HG03095 (cell line): ENCODE measurements around the gene ZMIZ1.

Experiments used
- ATAC-seq: cut with Tn5 transposase; IDR thresholded peaks from one replicate; pipeline ENCODE4 v1.9.1; 2021; ENCODE audit warnings: moderate library complexity; ENCODE audit not compliant: unreplicated experiment

Gene ZMIZ1

DNA sequence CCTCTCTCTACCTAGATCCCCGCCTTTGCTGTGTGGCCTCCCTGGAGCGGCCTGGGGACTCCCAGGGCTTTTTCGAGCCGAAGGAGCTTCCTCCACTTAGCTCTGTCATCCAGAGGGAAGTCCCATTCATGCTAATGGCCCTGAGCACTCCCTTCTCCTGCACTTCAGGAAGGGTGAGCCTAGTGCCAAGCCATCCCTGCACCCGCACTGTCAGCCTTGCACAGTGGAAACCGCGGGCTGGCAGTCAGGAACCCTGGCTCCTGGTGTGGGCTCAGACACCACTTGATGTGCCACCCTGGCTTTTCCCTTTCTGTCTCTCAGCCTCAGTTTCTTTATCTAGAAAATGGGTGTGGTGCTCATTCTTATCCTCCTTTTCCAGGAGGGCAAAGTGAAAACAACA is 131.6 kb downstream of the ZMIZ1 start:
- ATAC-seq, result no peak

DNA sequence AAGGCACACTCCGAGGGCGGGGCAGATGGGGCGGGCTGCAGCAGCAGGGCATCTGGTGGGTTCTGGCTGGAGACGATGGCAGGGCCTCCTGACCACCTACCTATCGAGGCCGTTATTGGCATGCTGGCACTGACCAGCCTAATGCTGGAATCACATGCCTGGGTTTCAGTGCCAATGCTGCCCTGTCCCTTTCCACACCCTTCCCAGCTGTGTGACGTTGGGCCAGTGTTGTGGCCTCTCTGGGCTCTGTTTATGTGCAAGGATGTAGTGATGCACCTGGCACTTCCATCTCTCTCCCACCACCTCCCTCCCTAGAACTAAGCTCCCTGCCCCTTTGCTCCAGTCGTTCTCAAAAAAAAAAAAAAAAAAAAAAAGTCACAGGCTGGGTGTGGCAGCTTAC is 132.9 kb downstream of the ZMIZ1 start:
- ATAC-seq, result no peak

DNA sequence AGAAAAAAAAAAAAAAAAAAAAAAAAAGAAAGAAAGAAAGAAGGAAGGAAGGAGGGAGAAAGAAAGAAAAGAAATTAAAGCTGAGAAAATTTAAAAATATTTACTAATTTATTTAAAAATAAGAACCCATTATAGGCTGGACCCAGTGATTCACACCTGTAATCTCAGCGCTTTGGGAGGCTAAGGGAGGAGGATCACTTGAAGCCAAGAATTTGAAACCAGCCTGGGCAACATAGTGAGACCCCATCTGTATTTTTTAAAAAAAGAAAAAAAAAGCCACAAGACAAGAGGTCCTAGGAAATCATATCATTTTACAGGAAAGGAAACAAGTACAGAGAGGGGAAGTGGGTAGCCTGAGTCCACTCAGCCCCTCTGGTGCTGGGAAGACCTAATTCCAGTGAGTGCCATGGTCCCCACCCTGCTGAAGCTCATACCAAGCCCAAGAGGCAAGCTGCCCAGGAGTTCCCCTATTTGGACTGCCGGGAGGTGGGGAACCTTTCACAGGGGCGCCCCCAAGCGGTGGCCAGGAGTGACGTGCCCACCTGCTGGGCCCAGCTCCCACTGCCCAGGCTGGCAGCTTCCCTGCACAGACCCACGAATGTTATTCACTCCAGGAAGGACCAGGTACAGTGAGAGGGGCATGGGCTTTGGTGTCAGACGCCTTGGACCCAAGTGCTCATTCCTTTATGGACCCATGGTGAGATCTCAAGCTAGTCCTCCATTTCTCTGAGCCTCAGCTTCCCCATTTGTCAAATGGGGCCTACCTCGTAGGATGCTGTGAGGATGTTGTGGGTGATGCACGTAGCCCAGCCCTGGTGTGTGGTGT is 133.6 kb downstream of the ZMIZ1 start:
- no peak for ATAC-seq

DNA sequence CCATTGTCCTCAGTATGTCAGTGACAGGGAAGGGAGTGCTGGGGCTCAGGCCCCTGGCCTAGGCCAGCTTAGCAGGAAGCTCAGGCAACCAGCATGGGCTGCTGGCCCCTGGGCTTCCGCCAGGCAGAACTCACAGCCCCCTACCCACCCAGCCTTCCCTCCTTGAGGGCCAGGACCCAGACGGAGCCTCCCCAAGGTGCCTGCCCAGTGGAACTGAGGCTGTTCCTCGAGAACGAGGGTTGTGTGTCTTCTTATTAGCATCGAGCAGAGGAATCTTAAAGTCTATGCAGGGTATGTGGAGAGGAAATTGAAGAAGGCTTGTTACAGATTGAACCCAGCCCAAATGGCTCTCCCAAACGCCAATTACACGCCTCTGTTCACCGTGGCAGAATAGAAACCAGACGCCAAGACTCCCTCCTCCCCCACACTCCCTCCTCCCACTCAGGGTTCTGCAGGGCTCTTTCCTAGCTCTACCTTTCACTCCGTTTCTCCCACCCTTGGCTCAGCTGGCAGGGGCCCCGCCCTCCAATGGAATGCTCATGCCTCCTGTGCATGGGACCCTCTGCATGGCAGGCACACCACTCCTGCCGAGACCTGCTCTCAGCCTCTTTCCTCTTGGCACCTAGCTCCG is 134.4 kb downstream of the ZMIZ1 start:
- no peak for ATAC-seq

DNA sequence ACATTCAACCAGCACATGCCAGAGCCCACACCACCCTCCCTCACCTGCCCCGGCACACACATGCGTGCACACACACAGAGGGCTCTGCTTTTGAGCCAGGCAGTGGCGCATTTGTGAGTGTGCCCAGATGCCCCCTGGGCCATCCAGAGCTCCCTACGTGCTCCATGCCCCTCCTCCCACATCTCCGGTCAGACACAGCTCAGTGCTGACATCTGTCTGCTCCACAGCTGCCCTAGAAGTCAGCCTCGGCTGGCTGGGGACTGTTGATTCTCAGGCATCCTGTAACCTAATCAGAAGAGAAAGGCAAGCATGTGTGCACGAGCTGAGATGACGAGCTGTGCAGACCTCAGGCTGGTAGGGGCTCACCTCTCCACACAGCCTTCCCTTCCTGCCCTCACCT is 135.1 kb downstream of the ZMIZ1 start:
- no peak for ATAC-seq

DNA sequence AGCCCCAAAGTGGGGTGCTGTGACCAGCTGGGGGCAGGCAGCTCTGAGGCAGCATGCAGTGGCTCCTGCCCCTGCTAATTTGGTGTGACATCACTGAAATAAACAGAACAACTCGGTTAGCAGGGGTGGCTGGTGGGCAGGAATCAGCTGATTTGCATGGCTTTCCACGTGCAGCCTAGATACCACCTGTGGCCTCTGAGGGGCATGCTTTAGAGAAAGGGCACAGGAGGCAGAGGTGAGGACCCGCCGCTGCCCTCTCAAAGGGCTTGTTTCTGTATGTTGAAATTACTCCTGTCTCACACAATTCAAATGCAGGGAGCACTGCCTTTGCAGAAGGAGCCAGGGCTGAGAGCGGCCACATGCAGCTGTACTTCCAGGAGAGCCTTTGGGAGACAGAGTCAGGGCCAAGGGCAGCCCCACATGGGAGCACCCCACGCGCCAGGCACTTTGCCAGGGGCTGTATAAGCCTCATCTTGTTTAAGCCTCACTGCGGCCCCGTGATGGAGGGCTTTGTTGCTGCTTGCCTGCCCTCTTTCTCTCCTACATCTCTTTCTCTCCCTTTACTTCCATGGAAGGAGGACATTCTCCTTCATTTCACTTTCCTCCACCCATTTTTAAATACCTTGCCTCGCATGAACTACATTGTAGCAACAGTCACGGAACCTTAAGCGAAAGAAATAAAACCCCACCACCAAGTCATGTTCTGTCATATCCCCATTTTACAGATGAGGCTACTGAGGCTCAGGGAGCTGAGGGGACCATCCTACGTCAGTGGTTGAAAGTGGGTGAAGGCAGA is 137.7 kb downstream of the ZMIZ1 start:
- ATAC-seq, result no peak

DNA sequence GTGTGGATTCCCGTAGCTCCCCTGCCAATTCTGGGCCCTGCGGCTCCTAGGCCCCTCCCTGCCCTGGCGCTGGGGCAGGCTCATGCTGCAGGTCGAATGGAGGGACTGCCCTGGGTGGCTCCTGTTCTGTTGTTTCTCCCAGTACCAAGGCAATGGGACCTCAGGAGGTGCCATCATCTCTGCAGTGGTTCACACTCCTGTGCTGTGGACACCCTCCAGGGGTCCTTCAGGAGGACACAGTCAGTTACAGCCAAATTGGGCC is 138.3 kb downstream of the ZMIZ1 start:
- ATAC-seq, result no peak

DNA sequence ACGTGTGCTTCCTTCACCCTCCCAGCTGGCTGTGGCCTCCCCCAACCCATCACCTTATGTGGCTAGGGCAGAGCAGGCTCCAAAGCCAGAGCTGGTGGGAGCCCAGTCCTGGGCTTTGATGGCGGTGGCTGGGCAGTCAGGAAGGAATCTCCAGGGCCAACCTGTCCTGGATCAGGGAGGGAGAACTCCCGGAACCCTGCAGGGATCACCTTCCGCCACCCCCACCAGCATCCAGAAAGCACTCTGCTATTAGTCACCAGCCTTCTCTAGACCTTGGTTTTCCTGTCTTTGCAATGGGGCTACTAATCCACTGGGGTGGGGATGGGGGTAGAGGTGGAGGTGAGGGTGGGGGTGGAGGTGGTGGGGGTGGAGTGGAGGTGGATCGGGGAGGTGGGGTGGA is 139.0 kb downstream of the ZMIZ1 start:
- ATAC-seq, result no peak

DNA sequence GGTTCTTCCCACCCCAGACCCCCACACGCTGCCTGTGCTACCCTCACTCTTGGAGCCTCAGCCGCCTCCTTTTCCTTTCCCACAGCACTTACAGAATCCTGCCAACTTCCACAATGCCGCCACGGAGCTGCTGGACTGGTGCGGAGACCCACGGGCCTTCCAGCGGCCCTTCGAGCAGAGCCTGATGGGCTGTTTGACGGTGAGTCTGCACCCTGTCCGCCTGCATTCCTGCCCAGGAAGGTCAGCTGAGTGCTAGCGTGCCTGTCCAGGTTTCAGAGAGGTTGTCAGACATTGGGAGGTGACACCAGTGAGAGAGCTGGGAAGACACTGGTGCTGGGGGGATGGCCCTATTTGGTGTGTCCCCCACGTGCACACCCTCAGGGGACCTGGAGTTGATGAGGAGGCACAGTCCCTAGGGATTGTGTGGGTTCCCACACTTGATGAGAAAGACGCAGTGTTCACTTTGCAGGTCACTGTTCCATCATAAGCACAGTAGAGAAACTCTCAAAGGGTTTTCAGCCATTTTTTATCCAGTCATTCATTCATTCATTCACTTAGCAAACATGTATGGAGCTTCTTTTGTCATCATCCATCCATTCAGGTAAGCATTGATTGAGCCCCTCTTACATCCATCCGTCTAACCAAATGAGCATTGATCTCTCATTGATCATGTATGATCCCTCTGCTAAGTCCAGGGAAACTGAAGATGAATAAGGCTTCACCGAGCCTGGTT is 139.7 kb downstream of the ZMIZ1 start:
- no peak for ATAC-seq

DNA sequence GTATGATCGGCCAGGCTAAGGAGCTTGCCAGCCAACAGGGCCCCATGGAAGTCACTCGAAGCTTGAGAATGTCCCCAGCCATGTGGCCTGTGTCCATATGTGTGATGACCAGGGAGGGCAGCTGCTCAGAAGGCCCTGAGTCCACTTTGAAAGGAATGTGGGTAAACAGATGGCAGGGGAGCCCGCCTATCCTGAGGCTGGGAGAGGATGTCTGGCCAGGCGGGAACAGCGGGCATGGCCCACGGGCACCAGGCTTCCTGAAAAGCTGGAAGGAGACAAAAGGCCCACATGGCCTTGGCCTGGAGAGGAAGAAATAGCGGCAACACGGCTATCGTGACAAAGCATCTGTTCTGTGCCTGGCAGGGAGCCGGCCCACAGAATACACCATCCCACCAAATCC is 140.6 kb downstream of the ZMIZ1 start:
- ATAC-seq, result no peak

DNA sequence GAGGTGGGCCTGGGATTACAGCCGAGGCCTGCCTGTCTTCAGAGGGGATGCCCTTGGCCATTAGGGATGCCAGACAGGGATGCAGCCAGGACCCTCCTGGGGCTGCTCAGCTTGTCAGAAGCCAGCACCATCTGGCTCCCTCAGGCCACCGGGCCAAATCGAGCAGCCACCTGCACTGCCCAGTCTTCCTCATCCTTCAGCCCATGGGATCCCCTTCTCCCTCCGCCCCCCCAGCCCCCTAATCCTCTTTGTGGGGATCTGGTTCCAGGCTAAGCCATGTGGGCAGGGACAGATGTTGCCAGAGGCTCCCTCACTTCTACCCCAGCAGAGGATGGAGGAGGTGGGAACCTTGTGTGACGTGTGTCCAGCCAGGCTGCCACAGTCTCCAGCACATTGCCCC is 141.1 kb downstream of the ZMIZ1 start:
- no peak for ATAC-seq

DNA sequence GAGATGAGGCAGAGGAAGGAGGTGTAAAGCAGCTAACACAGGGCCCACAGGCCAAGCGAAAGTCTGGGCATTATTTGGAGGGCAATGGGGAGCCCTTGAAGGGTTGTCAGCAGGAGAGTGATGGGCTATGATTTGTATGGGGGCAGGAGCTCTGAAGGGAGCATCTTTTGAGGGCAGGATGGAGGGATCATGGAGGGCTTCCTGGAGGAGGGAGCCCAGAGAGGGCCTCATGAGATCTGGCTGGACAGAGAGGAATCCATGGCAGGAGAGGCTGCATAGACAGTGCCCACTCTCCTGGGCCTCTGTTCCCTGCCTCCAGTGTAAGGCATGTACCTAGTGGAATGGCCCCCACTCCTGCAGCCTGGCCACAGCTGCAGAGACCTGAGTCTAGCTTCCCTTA is 141.9 kb downstream of the ZMIZ1 start:
- no peak for ATAC-seq

DNA sequence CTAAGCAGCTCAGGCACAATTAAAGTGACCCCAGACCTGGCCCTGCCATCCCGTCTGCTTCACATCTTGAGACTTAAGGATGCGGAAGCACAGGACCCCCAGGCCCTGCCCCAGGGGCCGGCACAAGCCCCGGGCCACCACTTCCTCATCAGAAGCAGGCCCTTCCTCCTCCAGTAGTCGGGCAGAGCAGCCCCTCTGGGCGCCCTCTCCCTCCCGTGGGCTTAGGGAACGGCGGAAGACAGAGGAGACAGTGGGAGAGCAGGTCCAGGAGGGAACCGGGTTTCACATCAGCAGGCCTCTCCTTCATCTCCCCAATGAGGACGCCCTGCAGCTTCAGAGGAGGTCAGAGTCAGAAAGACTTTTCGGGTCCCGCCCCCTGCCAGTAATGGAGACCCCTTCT is 142.8 kb downstream of the ZMIZ1 start:
- ATAC-seq, result no peak

DNA sequence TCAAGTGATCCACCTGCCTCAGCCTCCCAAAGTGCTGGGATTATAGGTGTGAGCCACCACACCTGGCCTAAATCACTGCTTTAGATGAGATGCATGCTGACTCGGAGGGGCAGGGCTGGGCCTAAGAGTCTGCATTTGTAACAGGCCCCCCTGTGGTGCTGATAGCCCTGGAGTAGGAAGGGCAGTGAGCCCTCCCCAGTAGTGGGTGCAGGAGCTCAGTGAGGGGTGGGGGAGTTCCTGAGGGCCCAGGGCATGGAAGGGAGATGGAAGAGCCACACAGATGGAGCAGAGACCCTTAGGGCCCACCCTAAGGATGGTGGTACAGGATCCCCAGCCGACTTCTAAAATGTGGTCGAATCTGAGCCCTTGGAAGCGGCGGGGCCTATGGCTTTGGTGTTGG is 146.8 kb downstream of the ZMIZ1 start:
- no peak for ATAC-seq

DNA sequence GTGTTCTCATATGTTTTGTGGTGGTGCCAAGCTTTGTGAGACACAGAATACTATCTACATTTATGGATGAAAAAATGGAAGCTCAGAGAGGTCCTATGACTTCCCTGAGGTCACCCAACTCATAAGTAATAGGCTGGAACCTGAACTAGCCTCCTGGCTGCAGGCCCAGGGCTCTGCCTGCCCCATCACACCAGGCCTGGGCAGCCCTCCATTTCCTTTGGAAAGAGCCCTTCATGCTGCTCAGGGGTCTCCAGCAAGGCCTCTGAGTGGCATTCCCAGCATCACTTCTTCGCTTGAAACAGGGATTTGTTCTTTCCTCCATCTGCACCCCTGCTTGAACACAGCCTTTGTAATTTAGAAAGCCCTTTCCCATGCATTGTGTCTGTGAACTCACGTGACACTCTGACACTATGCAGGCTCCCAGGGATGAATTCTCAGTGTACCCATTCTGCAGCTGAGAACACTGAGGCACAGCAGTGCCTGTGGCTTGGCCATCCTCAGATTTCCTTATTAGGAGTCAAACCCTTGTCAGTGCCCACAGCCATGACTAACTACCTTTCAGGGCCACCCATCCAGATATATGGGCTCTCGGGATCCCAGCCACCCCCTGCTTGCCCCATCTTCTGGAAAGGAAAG is 150.7 kb downstream of the ZMIZ1 start:
- ATAC-seq, result no peak

DNA sequence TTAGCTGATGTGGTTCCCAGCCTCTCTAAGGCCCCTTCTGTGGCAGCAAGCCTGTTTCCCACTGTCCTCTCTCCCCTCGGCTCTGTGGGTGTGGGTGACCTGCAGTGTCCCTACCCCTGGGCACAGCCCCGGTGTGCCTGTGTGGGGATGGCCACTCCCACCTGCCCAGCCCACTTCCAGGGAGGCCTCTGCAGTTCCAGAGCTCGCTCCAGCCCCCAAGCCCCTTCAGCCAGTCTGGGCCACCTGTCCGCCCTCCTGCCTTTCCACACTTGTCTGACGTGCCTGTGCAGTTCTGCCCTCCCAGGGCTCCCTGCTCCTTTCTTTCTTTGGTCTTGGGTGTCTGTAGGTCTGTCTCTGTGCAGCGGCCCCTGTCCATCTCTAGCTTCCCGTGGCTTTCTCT is 151.5 kb downstream of the ZMIZ1 start:
- ATAC-seq, result no peak

DNA sequence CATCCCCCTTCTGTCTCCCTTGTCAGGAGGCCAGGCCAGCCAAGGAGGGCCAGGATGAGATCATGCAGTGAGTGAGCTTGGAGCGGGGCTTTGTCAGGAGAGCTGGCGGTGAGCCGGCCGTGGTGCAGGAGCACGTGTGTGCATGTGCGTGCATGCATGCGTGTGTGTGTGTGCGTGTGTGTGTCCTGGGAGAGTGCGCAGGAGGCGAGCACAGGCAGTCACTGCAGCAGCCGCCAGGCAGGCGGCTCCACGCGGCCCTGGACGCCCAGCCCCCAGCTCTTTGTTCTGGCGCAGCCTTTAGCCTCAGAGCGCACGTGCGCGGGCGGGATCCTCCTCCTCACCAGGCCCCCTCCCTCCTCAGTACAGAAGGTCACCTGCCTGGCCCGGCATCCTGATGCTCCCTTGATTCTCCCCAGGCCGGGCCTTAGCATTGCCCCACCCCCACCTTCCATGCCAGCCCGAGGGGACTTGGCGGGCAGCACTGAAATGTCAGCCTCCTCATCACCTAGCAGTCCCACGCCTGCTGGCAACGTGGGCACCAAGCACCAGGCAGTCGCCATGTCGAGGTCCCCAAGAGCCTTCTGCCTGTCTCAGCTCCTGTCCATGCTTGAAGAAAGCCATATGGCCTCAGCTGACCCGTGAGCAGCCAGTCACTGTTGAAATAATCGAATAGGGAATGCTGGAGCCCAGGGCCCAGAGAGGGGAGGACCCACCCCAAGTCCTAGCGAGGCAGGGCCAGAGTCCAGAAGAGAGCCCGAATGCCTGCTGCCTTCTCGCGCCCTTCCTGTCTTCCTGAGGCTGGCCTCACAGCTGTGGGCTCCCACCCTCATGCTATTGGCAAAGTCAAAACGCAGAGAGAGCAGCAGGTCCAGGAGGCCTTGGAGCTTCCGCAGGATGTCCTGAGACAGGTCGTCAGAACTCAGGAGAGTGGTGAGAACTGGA is 152.6 kb downstream of the ZMIZ1 start:
- ATAC-seq, result no peak

DNA sequence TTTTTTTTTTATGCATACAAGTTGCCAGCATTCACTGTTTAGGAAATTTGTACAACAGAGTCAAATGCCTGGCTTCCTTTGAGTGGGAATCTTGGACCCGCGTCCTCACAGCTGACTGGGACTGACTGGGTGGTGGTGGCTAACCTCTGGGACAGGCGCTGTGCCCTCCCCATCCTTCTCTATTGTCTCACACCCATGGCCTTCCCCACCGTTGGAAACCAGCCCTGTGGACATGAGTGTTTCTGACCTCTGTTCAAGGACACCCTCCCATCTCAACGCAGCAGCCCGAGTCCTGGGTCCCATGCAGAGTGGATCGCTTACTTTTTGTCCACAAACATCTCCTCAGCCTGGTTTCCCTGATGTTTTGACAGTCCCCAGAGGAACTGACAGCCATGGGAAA is 153.4 kb downstream of the ZMIZ1 start:
- no peak for ATAC-seq

DNA sequence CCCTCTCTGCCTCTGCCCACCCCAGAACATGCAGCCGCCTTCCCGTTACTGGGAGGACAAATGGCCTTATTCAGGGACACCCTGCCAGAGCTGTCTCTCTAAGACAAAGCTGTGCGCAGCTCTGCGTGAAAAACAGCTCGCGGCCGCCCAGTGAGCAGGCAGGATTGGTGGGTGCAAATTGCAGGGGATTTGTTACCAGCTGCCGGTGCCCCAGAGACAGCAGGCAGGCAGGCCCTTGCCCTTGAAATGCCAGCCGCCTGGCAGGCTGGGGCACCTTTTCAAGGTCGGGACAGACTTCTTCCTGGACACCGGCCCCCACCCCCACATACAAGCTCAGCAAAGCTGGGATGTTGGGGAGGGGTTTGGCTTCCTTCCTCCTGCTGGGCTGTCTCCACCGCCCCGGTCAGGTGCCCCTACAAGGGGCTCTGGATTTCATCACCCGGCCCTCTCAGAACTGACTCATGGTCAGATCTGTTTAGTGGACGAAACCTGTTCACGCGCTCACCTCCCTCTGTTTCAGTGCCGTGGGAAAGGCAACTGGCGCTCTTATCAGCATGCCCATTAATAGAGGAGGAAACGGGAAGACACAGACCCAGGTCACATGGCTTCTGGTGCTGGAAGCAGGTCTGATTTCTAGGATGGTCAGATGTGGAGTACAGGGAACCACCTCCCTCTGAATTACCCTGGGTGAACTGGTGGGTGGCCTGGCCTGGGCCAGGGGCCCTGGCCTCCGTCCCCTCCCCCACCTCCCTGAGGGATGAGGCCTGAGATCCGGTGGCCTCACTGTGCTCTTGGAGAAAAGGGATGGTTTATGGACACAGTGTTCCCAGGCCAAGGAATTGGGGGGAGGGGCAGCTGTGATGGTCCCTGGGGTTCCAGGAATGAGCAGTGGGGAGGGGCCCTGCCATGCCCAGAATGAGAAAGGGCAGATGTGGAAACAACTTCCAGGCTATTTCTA is 154.6 kb downstream of the ZMIZ1 start:
- ATAC-seq, result no peak
